ENCODE measurements around the gene ARHGAP12. TPM values are rescaled to one million over a fixed set of nuclear protein-coding genes. Genes with fewer than 3 reads are reported as not detected.

The ARHGAP12 gene
- polyA plus RNA-seq, 1 donor from 2014 or later: 62.6 TPM

- no peaks in the 10 kb centered on the region for H3K9me3 ChIP-seq (ENCODE audit: low read length)
- H3K4me3 ChIP-seq (ENCODE audit: low read length): no peak overlapping the region
- no peaks in the 10 kb centered on the region for H4K20me1 ChIP-seq (ENCODE audit: insufficient read depth)
- no peaks in the 10 kb centered on the region for H3K36me3 ChIP-seq (ENCODE audit: insufficient read depth, low read length)
- no peak overlapping the region for H3K9ac ChIP-seq (ENCODE audit: low read length)
- no peak overlapping the region for H3K4me2 ChIP-seq (ENCODE audit: low read length)
- H3K27me3 ChIP-seq (ENCODE audit: insufficient read depth, low read depth, low read length): no peaks in the 10 kb centered on the region
- H3F3A ChIP-seq (ENCODE audit: insufficient read depth, low read length, poor library complexity, severe bottlenecking): peaks cover 13% of the 10 kb centered on the region
- H2AFZ ChIP-seq (ENCODE audit: low read depth, low read length): no peak overlapping the region
- no peaks in the 10 kb centered on the region for H3K9me2 ChIP-seq (ENCODE audit: insufficient read depth, low read length)
- H3K79me2 ChIP-seq (replicated peaks; ENCODE audit: insufficient read depth, low read length): no peaks in the 10 kb centered on the region
- TF ChIP-seq MXI1 (conservative IDR thresholded peaks at IDR 0.05; ENCODE audit: poor library complexity, severe bottlenecking): no peak
- no peak for TF ChIP-seq REST (IDR thresholded peaks at IDR 0.05; ENCODE audit: borderline replicate concordance)
- TF ChIP-seq CTCF (IDR thresholded peaks at IDR 0.05; ENCODE audit: poor library complexity, severe bottlenecking): no peak
- no peak for TF ChIP-seq POLR2AphosphoS5 (IDR thresholded peaks at IDR 0.05)
- no peak for TF ChIP-seq EZH2 (IDR thresholded peaks at IDR 0.05; ENCODE audit: borderline replicate concordance, insufficient read depth, low read length, poor library complexity, severe bottlenecking)
- no peak for TF ChIP-seq RAD21 (conservative IDR thresholded peaks at IDR 0.05)
- TF ChIP-seq SMC3 (conservative IDR thresholded peaks at IDR 0.05; ENCODE audit: poor library complexity): no peak
- TF ChIP-seq TAF1 (IDR thresholded peaks at IDR 0.05; ENCODE audit: low read depth): no peak
- TF ChIP-seq EP300 (conservative IDR thresholded peaks at IDR 0.05; ENCODE audit: poor library complexity, severe bottlenecking): no peak
- no peak overlapping the region for H3K27ac ChIP-seq (ENCODE audit: low read length)
Measured at GRCh38 chr10:31757386-31757791, 171.2 kb downstream of the ARHGAP12 start.

- Histone ChIP-seq H3K4me2 (ENCODE audit: low read length) (no peak overlapping the region), H3K36me3 (ENCODE audit: insufficient read depth, low read length) (no peaks in the 10 kb centered on the region)
- no peak for TF ChIP-seq EP300 (conservative IDR thresholded peaks at IDR 0.05; ENCODE audit: poor library complexity, severe bottlenecking)
- no peak for TF ChIP-seq RAD21 (conservative IDR thresholded peaks at IDR 0.05)
- no peak for TF ChIP-seq CTCF (IDR thresholded peaks at IDR 0.05; ENCODE audit: poor library complexity, severe bottlenecking)
- TF ChIP-seq TAF1 (IDR thresholded peaks at IDR 0.05; ENCODE audit: low read depth): no peak
- TF ChIP-seq REST (IDR thresholded peaks at IDR 0.05; ENCODE audit: borderline replicate concordance): no peak
- no peak for TF ChIP-seq EZH2 (IDR thresholded peaks at IDR 0.05; ENCODE audit: borderline replicate concordance, insufficient read depth, low read length, poor library complexity, severe bottlenecking)
- TF ChIP-seq POLR2AphosphoS5 (IDR thresholded peaks at IDR 0.05): no peak
- no peak for TF ChIP-seq SMC3 (conservative IDR thresholded peaks at IDR 0.05; ENCODE audit: poor library complexity)
- no peak for TF ChIP-seq MXI1 (conservative IDR thresholded peaks at IDR 0.05; ENCODE audit: poor library complexity, severe bottlenecking)
Measured at GRCh38 chr10:31756729-31757110, 171.9 kb downstream of the ARHGAP12 start.

More at GRCh38 chr10:31756729-31757110, 171.9 kb downstream of the ARHGAP12 start:
- H3K4me3 ChIP-seq (ENCODE audit: low read length): no peak overlapping the region
- H4K20me1 ChIP-seq (ENCODE audit: insufficient read depth): no peaks in the 10 kb centered on the region
- no peaks in the 10 kb centered on the region for H3K9me2 ChIP-seq (ENCODE audit: insufficient read depth, low read length)
- H3K27me3 ChIP-seq (ENCODE audit: insufficient read depth, low read depth, low read length): no peaks in the 10 kb centered on the region
- H3K27ac ChIP-seq (ENCODE audit: low read length): no peak overlapping the region
- no peaks in the 10 kb centered on the region for H3K79me2 ChIP-seq (replicated peaks; ENCODE audit: insufficient read depth, low read length)
- H3K9me3 ChIP-seq (ENCODE audit: low read length): no peaks in the 10 kb centered on the region
- H3K9ac ChIP-seq (ENCODE audit: low read length): no peak overlapping the region
- H2AFZ ChIP-seq (ENCODE audit: low read depth, low read length): no peak overlapping the region
- H3F3A ChIP-seq (ENCODE audit: insufficient read depth, low read length, poor library complexity, severe bottlenecking): peaks cover 13% of the 10 kb centered on the region

All from neural cell (in vitro differentiated cells).